DND-41 (cell line): Measurements from ENCODE around the gene EFHC1.

Source experiments
- ATAC-seq: fragments of 200-7000 bp; cut with Tn5 transposase; 3 replicates; pipeline ENCODE4 v1.9.1; 2021; ENCODE audit warnings: low read depth; ENCODE audit not compliant: insufficient read depth
- DNase-seq: peaks from one replicate; pipeline ENCODE4 v3.0.0-alpha.2; 2020
- H2AFZ ChIP-seq: 2 replicates; pipeline ENCODE4 v1.6.0; 2012; ENCODE audit warnings: low read depth, low read length
- H3K27ac ChIP-seq: 2 replicates; pipeline ENCODE4 v1.5.1; 2012; ENCODE audit warnings: low read length, inconsistent platforms
- H3K27me3 ChIP-seq: fragments of 200-600 bp; sonication (generic); 2 replicates; pipeline ENCODE4 v1.6.0; 2012; ENCODE audit warnings: low read length, mild to moderate bottlenecking, inconsistent platforms; ENCODE audit not compliant: insufficient read depth, poor library complexity
- H3K36me3 ChIP-seq: 2 replicates; pipeline ENCODE4 v1.5.1; 2012; ENCODE audit warnings: low read length, inconsistent platforms; ENCODE audit not compliant: insufficient read depth
- H3K4me1 ChIP-seq: 2 replicates; pipeline ENCODE4 v1.5.1; 2012; ENCODE audit warnings: mild to moderate bottlenecking, low read length; ENCODE audit not compliant: insufficient read depth
- H3K4me2 ChIP-seq: 2 replicates; pipeline ENCODE4 v1.6.0; 2012; ENCODE audit warnings: mild to moderate bottlenecking, moderate library complexity, low read length, inconsistent platforms; ENCODE audit not compliant: insufficient read depth
- H3K4me3 ChIP-seq, 2 experiments: fragments of 200-600 bp in 1 of 2; shearing (Covaris generic) in 1 of 2; 2 replicates each; pipeline ENCODE4 v1.5.1; 2012 to 2016; ENCODE audit warnings: inconsistent platforms in 2 of 2, low read length in 2 of 2, mild to moderate bottlenecking in 2 of 2, low read depth in 1 of 2, moderate library complexity in 1 of 2
- H3K79me2 ChIP-seq: 2 replicates; pipeline ENCODE4 v1.6.0; 2012; ENCODE audit warnings: low read length, inconsistent platforms; ENCODE audit not compliant: insufficient read depth
- H3K9ac ChIP-seq: 2 replicates; pipeline ENCODE4 v1.6.0; 2012; ENCODE audit warnings: low read depth, mild to moderate bottlenecking, inconsistent platforms, low read length, moderate library complexity
- H3K9me3 ChIP-seq: 2 replicates; pipeline ENCODE4 v1.5.1; 2012; ENCODE audit warnings: low read length, moderate library complexity, mild to moderate bottlenecking, inconsistent platforms; ENCODE audit not compliant: insufficient read depth, severe bottlenecking
- H4K20me1 ChIP-seq: 2 replicates; pipeline ENCODE4 v1.6.0; 2012; ENCODE audit warnings: low read length; ENCODE audit not compliant: insufficient read depth
- EZH2 ChIP-seq: IDR thresholded peaks from 3 replicates; pipeline ENCODE4 v1.6.1; 2012; ENCODE audit warnings: borderline replicate concordance, low read depth, mild to moderate bottlenecking, moderate library complexity, low read length, inconsistent platforms; ENCODE audit not compliant: severe bottlenecking
- TF ChIP-seq, protein P1 (sequence below): IDR thresholded peaks from 2 replicates; pipeline ENCODE4 v1.5.1; 2012; ENCODE audit warnings: borderline replicate concordance, low read length, moderate library complexity, mild to moderate bottlenecking; ENCODE audit not compliant: poor library complexity, severe bottlenecking; ENCODE audit errors: extremely low read depth

The EFHC1 gene

DNA sequence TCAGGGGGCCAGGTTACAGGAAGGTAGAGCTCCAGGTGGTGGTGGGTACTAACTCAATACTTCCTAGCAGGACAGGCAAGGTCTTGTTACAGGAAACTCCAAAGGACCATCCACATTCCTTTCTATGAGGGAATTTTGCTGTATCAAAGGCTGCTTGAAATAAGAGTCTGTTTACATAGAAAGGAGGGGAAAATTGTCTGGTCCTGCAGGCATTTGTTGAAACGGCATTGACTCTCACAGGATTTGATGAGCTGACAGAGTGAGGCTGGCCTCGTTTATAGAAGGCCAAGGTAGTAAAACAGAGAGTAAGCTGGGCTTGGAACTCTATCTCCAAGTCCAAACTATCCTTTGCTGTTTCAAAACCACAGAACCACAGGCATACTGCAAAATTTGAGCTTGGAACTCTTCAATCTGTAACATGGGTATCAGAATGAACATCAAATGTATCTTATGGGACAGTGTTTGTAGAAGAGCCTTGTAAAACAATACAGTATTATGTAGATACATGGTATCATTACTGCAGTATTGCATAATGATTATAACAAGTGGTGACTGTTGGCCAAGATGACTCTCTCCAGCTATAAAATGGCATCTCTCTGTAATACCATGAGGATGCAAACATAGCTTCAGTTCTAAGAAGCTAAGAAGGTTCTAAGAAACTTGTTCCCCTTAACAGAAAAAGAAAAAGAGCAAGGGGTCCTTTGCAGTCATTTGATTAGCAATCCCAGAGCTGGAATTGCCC is 95.2 kb downstream of the EFHC1 start:
- ATAC-seq = no peak
- H3K36me3 ChIP-seq = peaks cover 62% of the 10 kb centered on the region
- no peak overlapping the region for H3K9ac ChIP-seq
- no peaks in the 10 kb centered on the region for H3K27me3 ChIP-seq
- DNase-seq = no peak
- H3K79me2 ChIP-seq = peaks cover 2% of the 10 kb centered on the region
- H4K20me1 ChIP-seq = 0 out of 2 replicates have a peak, but pooled peaks cover 3% of the 10 kb centered on the region
- TF ChIP-seq, protein P1, sequence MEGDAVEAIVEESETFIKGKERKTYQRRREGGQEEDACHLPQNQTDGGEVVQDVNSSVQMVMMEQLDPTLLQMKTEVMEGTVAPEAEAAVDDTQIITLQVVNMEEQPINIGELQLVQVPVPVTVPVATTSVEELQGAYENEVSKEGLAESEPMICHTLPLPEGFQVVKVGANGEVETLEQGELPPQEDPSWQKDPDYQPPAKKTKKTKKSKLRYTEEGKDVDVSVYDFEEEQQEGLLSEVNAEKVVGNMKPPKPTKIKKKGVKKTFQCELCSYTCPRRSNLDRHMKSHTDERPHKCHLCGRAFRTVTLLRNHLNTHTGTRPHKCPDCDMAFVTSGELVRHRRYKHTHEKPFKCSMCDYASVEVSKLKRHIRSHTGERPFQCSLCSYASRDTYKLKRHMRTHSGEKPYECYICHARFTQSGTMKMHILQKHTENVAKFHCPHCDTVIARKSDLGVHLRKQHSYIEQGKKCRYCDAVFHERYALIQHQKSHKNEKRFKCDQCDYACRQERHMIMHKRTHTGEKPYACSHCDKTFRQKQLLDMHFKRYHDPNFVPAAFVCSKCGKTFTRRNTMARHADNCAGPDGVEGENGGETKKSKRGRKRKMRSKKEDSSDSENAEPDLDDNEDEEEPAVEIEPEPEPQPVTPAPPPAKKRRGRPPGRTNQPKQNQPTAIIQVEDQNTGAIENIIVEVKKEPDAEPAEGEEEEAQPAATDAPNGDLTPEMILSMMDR = no peak
- TF ChIP-seq EZH2 = no peak
- H3K4me1 ChIP-seq = no peaks in the 10 kb centered on the region
- H2AFZ ChIP-seq = no peak overlapping the region
- no peaks in the 10 kb centered on the region for H3K9me3 ChIP-seq
- no peak overlapping the region for H3K4me2 ChIP-seq
- H3K27ac ChIP-seq = no peak overlapping the region
- H3K4me3 ChIP-seq = no peak overlapping the region

DNA sequence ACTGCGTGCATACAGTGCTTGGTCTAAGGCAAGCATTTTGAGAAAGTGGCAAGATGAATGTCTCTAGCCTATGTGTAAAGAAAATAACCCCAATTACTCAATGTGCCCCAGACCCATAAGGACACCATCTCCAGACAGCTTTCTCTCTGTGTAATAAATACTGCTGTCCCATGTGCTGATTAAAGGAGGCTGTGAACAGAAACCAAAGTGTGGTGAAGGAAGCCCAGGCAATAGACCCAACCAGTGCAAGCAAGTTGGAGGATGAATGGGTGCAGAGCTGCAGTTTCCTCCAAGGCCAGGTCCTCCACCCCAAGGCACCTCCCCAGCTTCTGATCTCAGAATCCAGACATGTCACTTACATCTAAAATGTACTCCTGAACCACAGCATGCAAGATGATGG is 96.1 kb downstream of the EFHC1 start:
- no peak overlapping the region for H3K4me2 ChIP-seq
- TF ChIP-seq, protein P1 = no peak
- H3K36me3 ChIP-seq = peaks cover 59% of the 10 kb centered on the region
- peaks cover 2% of the 10 kb centered on the region for H3K79me2 ChIP-seq
- peak; percentile 39; the same call in 1 of the 3 replicates for ATAC-seq
- H3K4me3 ChIP-seq = no peak overlapping the region
- DNase-seq = no peak
- H4K20me1 ChIP-seq = 0 out of 2 replicates have a peak, but pooled peaks cover 3% of the 10 kb centered on the region
- no peak overlapping the region for H2AFZ ChIP-seq
- no peak overlapping the region for H3K27ac ChIP-seq
- H3K9me3 ChIP-seq = no peaks in the 10 kb centered on the region
- no peaks in the 10 kb centered on the region for H3K27me3 ChIP-seq
- H3K4me1 ChIP-seq = no peaks in the 10 kb centered on the region
- no peak overlapping the region for H3K9ac ChIP-seq

DNA sequence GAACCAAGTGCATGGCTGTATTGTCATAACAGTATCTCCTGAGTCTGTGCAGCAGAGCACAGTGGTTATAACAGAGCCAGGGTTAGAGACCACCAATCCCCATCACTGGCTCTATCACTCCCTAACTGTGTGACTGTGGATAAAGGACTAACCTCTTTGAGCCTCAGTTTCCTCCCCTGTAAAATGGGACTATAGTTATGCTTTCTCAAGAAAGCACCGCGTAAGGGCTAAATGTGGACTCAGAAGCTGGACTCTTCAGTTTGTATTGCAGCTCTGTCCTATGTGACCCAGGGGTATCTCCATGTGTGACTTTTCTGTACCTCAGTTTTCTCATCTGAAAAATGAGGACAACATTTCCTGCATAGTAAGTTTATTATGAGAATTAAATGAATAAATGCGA is 96.8 kb downstream of the EFHC1 start:
- H2AFZ ChIP-seq = no peak overlapping the region
- no peak for TF ChIP-seq EZH2
- TF ChIP-seq, protein P1 = no peak
- no peaks in the 10 kb centered on the region for H3K9me3 ChIP-seq
- no peak overlapping the region for H3K4me3 ChIP-seq
- no peak for ATAC-seq
- peaks cover 2% of the 10 kb centered on the region for H3K79me2 ChIP-seq
- DNase-seq = no peak
- 0 out of 2 replicates have a peak, but pooled peaks cover 3% of the 10 kb centered on the region for H4K20me1 ChIP-seq
- H3K27ac ChIP-seq = no peak overlapping the region
- H3K4me2 ChIP-seq = no peak overlapping the region
- peaks cover 54% of the 10 kb centered on the region for H3K36me3 ChIP-seq
- H3K27me3 ChIP-seq = no peaks in the 10 kb centered on the region
- H3K4me1 ChIP-seq = no peaks in the 10 kb centered on the region
- no peak overlapping the region for H3K9ac ChIP-seq
